ENCODE measurements around the gene PAX6.

PAX6 gene

GRCh38 chr11:31817621-31818424, 6.7 kb upstream of the PAX6 start:
- TF ChIP-seq GATA2 (IDR thresholded peaks at IDR 0.05; ENCODE audit: low read depth, low read length) (no peak), GATA3 (IDR thresholded peaks at IDR 0.05; ENCODE audit: low read depth, low read length) (no peak)

DNA sequence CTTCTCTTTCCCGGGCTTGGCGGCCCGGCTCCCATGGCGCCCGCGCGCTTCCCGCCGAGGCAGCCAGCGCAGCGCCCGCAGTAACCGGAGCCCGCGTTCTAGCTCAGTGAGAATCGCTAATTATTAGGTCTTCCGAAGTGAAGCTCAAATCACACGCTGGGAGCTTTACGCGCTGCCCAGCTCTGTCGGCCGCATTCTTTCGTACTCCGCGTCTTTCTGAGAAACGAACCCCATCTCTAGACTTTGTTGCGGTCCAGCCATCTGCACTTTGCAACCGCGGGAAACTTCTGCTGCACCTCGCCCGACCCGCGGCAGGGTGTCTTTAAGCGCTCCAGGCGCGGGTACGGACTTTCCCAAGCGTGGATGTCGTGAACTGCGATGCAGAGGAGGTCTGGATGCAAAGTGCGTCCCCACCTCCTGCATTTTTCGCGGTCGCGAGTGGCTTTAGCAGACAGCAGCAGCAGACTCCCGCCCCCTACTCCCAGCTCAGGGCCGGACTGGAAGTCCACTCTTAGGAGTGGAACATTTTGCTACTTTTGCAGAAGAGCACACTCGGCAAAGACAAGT, 6.0 kb upstream of the PAX6 start:
- TF ChIP-seq GATA3 (IDR thresholded peaks at IDR 0.05; ENCODE audit: low read depth, low read length) (no peak), GATA2 (IDR thresholded peaks at IDR 0.05; ENCODE audit: low read depth, low read length) (no peak)

- TF ChIP-seq GATA3 (IDR thresholded peaks at IDR 0.05; ENCODE audit: low read depth, low read length) = no peak
- TF ChIP-seq GATA2 (IDR thresholded peaks at IDR 0.05; ENCODE audit: low read depth, low read length) = no peak
These were observed 5.4 kb upstream of the PAX6 start for GRCh38 chr11:31816468-31817053.

GRCh38 chr11:31815711-31816467, 4.8 kb upstream of the PAX6 start:
- no peak for TF ChIP-seq GATA2 (IDR thresholded peaks at IDR 0.05; ENCODE audit: low read depth, low read length)
- no peak for TF ChIP-seq GATA3 (IDR thresholded peaks at IDR 0.05; ENCODE audit: low read depth, low read length)

DNA sequence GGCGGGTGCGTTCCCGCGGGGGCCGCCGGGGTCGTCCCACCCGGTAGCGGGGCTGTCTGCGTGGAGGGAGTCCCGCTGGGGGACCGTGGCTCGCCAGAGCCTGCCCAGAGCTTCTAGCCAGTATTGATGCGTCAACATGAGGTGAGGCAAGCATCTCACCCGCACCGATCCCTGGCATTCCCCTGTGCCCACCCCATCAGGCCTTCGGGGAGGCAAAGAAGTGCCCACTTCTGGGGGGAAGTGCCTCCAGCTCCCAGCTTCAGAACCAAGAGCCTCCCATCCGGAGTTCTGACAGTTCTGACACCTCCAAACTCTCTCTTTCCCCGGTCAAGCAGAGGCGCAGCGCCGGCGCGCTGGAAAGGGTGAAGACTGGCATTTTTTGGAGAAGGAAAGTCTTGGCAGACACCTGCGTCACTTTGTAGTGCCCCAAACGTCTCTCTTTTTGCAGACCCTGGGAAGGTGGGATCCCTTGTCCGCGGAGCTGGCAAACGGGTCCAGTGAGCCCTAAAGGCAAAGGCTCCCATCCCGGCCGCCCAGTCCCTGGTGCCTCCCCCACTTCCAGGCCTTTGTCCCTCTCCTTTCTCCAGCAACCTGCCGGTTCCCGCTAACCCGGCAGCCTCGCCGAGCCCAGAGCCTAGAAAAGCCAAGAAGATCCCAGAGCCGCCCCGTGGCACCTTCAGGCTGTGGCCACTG, 3.2 kb upstream of the PAX6 start:
- TF ChIP-seq GATA3 (IDR thresholded peaks at IDR 0.05; ENCODE audit: low read depth, low read length) (no peak), GATA2 (IDR thresholded peaks at IDR 0.05; ENCODE audit: low read depth, low read length) (no peak)

GRCh38 chr11:31813391-31814175, 2.5 kb upstream of the PAX6 start:
- TF ChIP-seq GATA3 (IDR thresholded peaks at IDR 0.05; ENCODE audit: low read depth, low read length) (no peak), GATA2 (IDR thresholded peaks at IDR 0.05; ENCODE audit: low read depth, low read length) (no peak)

- no peak for TF ChIP-seq GATA3 (IDR thresholded peaks at IDR 0.05; ENCODE audit: low read depth, low read length)
- TF ChIP-seq GATA2 (IDR thresholded peaks at IDR 0.05; ENCODE audit: low read depth, low read length) = no peak
These were observed 1.6 kb upstream of the PAX6 start for GRCh38 chr11:31812383-31813381.

DNA sequence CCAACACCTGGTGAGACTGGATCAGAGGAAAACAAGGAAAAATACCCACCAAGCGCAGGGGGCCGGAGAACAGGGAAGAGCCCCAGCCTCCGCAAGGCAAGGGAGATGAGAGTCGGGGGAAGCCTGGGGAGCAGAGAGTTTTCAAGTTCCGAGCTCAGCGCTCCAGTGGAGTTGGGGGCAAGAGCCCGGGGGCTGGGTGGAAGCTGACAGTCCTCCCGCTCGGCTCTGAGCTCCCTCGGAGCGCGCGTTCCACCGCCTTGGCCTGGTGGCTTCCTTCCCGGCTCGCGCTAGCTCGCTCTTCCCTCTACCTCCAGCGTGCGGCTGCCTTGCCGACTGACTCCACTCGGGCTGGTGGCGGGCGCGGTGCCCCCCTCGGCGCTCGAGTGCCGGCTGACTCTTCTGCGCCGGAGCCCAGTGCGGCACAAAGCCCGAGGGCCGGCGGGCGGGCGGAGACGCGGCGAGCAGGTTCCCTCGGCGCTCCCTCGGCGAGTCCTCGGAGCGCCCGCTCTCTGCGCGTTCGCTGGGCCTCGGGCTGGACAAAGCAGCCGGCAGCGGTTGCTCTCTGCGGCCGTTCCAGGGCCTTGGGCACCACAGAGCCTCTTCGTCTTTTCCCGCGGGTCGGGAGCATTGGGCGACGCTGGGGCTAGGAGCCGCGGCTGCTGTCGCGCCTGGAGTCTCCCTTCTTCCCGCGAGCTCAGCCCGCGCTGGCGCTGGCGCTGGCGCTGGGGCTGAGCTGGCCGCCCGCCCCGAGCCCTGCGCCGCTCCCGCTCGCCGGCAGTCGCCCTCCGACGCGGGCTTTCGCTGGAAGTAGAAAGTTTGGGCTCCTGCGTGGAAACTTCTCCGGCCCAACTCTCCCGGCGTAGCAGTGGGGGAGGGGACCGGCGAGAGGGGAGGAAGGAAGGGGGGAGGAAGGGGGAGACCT, 1.0 kb downstream of the PAX6 start:
- no peak for TF ChIP-seq GATA2 (IDR thresholded peaks at IDR 0.05; ENCODE audit: low read depth, low read length)
- TF ChIP-seq GATA3 (IDR thresholded peaks at IDR 0.05; ENCODE audit: low read depth, low read length) = no peak

- no peak for TF ChIP-seq GATA3 (IDR thresholded peaks at IDR 0.05; ENCODE audit: low read depth, low read length)
- no peak for TF ChIP-seq GATA2 (IDR thresholded peaks at IDR 0.05; ENCODE audit: low read depth, low read length)
These were observed 1.6 kb downstream of the PAX6 start for GRCh38 chr11:31809541-31809856.

- TF ChIP-seq GATA3 (IDR thresholded peaks at IDR 0.05; ENCODE audit: low read depth, low read length) (no peak), GATA2 (IDR thresholded peaks at IDR 0.05; ENCODE audit: low read depth, low read length) (no peak)
These were observed 2.2 kb downstream of the PAX6 start for GRCh38 chr11:31808721-31809540.
